ENCODE results near the gene INPP5F. TPM values are rescaled to one million over a fixed set of nuclear protein-coding genes. Genes with fewer than 3 reads are reported as not detected.

INPP5F gene
- total RNA-seq, 1 experiment from 2014 or later: 7.0 TPM

DNA sequence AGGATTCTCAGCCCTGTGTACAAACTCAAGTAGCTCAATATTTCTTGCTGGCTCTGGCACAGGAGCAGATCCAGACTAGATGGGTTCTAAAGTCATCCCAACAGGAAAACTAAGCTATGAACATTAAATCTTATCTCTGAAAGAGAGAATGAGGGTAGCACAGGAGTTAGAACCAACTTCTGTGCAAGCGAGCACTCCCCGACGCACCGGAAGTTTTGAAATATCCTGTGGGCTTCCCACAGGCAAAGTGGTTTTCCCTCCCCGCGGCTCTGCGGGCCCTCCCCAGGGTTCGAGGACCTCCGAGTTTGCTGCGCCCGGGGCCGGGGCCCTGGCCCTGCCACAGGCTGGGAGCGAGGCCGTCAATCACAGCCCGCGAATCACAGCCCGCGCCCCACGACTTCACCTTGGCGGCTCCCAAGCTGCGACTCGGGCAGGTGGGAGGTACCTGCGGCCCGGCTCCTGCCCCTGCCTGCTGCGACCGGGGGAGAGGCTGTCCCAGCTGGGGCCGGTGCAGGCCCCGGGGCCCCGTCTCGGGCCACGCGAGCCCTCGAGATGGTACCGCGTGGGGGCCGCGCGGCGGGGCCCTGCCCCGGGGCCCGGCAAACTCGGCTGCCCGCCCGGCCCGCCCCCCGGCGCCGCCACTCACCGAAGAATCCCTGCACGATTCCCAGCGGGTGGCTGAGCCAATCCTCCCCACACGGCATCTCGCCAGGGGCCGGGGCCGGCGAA lies 146.2 kb downstream of the INPP5F start:
- peak; percentile 40 for DNase-seq (ENCODE audit: low read depth)
- in situ Hi-C loops (cut with HindIII; ENCODE audit: low pct_unique_long_range_greater_than_20kb, low sequenced_read_pairs): no loop called here

- no peak for DNase-seq (ENCODE audit: low read depth)
- in situ Hi-C loops (cut with HindIII; ENCODE audit: low pct_unique_long_range_greater_than_20kb, low sequenced_read_pairs): no loop called here
Measured at GRCh38 chr10:119872610-119872859, 146.7 kb downstream of the INPP5F start, which contains the start of gene MCMBP. TSS of gene MCMBP (minus strand) at chr10:119872843. CDS start at chr10:119872584, 259 bp downstream.

DNA sequence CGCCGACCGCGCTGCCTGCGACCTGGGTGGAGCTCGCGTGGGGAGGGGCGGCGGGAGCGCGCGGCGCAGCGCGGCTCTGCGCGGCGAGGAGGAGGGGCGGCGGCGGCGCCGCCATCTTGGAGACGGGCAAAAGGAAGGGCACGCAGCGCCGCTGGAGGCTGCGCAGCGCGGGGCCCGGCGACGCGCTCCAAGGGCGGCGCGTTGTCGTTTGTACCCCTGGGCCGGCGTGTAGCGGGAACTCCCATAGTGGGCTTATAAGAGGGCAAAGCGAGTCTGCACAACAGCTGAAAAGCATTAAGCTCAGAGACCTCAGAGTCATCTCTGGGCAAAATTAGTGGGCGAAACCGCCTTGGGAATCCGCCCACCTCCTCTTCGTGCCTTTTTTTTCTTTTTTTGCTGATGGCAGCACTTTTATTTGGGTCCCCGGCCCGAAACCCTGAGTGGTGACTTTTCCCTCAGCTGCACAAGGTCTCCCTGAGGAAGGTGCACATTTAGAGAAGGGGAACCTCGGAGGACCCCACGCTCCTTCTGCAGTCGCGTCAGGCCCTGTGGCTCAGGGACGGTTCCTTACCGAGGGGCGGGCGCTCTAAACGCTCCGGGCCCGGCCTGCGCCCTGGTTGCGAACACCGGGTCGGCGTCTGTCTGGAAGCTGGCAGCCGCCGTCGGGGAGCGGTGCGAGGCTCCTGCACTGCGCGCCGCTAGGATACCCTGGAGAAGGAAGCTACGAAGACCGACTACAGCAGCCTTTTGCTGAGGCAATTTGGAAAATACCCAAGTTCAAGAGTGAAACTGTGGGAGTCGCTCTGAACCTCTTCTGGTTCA lies 147.2 kb downstream of the INPP5F start:
- in situ Hi-C loops (cut with HindIII; ENCODE audit: low pct_unique_long_range_greater_than_20kb, low sequenced_read_pairs): no loop called here
- DNase-seq (ENCODE audit: low read depth): peak; percentile 91

DNA sequence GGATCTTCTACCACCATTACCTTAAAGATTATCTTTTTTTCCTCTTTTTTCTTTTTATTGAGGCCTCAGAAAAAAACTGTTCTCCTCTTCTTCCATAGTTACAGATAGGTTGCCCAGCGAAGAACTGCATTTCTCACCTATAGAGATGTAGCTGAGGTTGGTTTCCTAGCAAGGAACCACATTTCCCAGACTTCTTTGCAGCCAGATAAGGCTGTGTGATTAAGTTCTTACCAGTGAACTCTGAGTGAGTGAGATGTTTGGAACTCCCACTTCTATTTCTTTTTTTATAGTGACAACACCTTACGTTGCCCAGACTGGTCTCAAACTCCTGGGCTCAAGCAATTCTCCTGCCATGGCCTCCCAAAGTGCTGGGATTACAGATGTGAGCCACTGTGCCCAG lies 152.7 kb downstream of the INPP5F start:
- no peak for DNase-seq (ENCODE audit: low read depth)
- in situ Hi-C loops (cut with HindIII; ENCODE audit: low pct_unique_long_range_greater_than_20kb, low sequenced_read_pairs): no loop called here

Other genes starting within 250 kb of the INPP5F start
- gene RGS10, start 183.3 kb upstream of the INPP5F start, total RNA-seq (2014; rRNA removed; shearing (Covaris generic); ENCODE audit: low replicate concordance): 18.1 and 45.8 TPM in 2 replicates
- 25.3 and 75.8 TPM in 2 replicates for gene TIAL1, start 129.1 kb upstream of the INPP5F start, total RNA-seq (2014; rRNA removed; shearing (Covaris generic); ENCODE audit: low replicate concordance)
- gene BAG3, start 74.7 kb upstream of the INPP5F start, total RNA-seq (2014; rRNA removed; shearing (Covaris generic); ENCODE audit: low replicate concordance): 10.9 and 18.5 TPM in 2 replicates
- gene MCMBP, start 146.8 kb downstream of the INPP5F start, total RNA-seq (2014; rRNA removed; shearing (Covaris generic); ENCODE audit: low replicate concordance): 22.9 and 41.2 TPM in 2 replicates
- gene SEC23IP, start 166.7 kb downstream of the INPP5F start, total RNA-seq (2014; rRNA removed; shearing (Covaris generic); ENCODE audit: low replicate concordance): 3.5 and 6.1 TPM in 2 replicates